ENCODE measurements around the gene PKNOX2.

DNA sequence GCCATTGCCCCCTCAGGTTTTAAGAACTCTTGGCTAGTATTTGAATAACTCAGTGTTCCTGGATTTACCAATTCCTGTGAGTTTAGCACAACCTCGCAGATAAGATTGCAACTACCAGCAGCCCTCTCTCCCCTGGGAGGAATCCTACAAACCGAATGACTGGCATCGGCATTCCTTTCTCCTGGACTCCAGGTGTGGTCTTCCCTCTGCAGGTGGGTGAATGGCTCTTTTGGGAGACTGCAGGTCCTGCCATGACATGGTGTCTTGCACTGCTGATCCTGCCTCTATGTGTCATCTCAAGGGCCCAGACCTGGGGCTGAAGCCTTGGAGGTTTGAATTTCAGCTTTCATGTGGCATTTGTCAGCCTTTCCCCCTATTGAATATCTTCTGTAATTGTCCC is 105.6 kb downstream of the PKNOX2 start:
- TF ChIP-seq, protein P1, sequence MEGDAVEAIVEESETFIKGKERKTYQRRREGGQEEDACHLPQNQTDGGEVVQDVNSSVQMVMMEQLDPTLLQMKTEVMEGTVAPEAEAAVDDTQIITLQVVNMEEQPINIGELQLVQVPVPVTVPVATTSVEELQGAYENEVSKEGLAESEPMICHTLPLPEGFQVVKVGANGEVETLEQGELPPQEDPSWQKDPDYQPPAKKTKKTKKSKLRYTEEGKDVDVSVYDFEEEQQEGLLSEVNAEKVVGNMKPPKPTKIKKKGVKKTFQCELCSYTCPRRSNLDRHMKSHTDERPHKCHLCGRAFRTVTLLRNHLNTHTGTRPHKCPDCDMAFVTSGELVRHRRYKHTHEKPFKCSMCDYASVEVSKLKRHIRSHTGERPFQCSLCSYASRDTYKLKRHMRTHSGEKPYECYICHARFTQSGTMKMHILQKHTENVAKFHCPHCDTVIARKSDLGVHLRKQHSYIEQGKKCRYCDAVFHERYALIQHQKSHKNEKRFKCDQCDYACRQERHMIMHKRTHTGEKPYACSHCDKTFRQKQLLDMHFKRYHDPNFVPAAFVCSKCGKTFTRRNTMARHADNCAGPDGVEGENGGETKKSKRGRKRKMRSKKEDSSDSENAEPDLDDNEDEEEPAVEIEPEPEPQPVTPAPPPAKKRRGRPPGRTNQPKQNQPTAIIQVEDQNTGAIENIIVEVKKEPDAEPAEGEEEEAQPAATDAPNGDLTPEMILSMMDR (IDR thresholded peaks at IDR 0.05; ENCODE audit: low read depth, low read length, poor library complexity, severe bottlenecking): no peak
- no peak for TF ChIP-seq EZH2phosphoT487 (IDR thresholded peaks at IDR 0.05; ENCODE audit: borderline replicate concordance, low read length)

Data from DOHH2 (cell line).